SJSA1 (cell line): ENCODE data around the gene TRIM2. TPM values are rescaled to one million over a fixed set of nuclear protein-coding genes. Genes with fewer than 3 reads are reported as not detected.

ENCODE experiments used
- DNase-seq, 2 experiments: peaks; one replicate each; pipeline ENCODE4 v3.0.0-alpha.2; 2015 to 2020; ENCODE audit warnings: low spot score in 2 of 2, low read depth in 1 of 2
- H3K27ac ChIP-seq: fragments of 250-450 bp; sonication (Bioruptor Pico); 2 replicates; pipeline ENCODE4 v1.5.1; 2020; ENCODE audit warnings: mild to moderate bottlenecking, moderate library complexity
- H3K27me3 ChIP-seq: fragments of 250-450 bp; sonication (Bioruptor Pico); replicated peaks from 2 replicates; pipeline ENCODE4 v1.5.1; 2020; ENCODE audit warnings: mild to moderate bottlenecking, moderate library complexity
- H3K36me3 ChIP-seq: fragments of 250-450 bp; sonication (Bioruptor Pico); 2 replicates; pipeline ENCODE4 v1.5.1; 2020; ENCODE audit warnings: mild to moderate bottlenecking
- H3K4me1 ChIP-seq: fragments of 250-450 bp; sonication (Bioruptor Pico); replicated peaks from 2 replicates; pipeline ENCODE4 v1.6.1; 2021; ENCODE audit warnings: mild to moderate bottlenecking
- H3K4me3 ChIP-seq: fragments of 250-450 bp; sonication (Bioruptor Pico); 2 replicates; pipeline ENCODE4 v1.5.1; 2020; ENCODE audit warnings: mild to moderate bottlenecking
- H3K9me3 ChIP-seq: fragments of 250-450 bp; sonication (Bioruptor Pico); replicated peaks from 2 replicates; pipeline ENCODE4 v1.5.1; 2020; ENCODE audit warnings: mild to moderate bottlenecking
- total RNA-seq: library from RNA; depleted of rRNA; stranded (reverse); fragments of >200 nt; shearing (Covaris generic); gene quantifications from 2 replicates; pipeline ENCODE4 v1.2.3, GENCODE V29; 2014

The TRIM2 gene
- total RNA-seq, 1 experiment from 2014 or later: 22.4 TPM

DNA sequence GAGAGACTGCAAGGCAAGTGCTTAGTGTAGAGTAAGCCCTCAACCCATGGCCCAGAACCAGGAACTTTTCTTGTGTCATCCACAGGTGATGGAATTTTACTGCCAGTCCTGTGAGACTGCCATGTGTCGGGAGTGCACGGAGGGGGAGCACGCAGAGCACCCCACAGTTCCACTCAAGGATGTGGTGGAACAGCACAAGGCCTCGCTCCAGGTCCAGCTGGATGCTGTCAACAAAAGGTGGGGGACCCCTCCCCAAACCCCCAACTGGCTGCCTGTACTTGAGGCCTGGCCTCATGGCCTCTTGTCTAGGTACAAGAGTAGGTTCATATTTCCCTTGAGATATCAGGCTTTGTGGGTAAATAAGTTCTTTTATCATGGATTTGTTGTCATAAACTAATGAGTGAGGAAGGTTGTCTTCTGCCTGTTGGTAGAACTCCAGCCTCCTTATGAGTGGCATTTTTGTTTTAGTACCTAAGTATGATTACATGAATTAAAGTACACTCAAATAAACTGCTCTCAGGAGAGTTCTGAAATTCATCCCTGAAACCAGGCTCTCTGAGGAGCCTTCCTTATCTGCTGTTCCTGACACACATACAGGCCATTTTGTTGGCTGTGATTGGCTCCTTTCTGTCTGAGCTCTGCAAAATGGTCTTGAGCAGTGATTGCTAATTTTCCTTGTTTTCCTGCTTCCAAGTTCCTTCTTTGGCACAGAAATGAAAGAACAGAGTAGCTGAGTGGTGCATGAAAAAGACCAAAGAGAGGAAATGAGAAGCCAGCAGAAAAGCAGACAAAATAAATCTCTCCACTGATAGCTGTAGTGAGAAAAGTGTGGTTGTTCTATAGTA lies 88.9 kb downstream of the TRIM2 start:
- no peaks in the 10 kb centered on the region for H3K27me3 ChIP-seq
- no peak overlapping the region for H3K4me3 ChIP-seq
- H3K36me3 ChIP-seq: peaks cover 9% of the 10 kb centered on the region
- H3K4me1 ChIP-seq: peaks cover 3% of the 10 kb centered on the region; the same call in 1 of the 2 replicates
- no peak for DNase-seq
- H3K9me3 ChIP-seq: no peaks in the 10 kb centered on the region
- no peak overlapping the region for H3K27ac ChIP-seq

DNA sequence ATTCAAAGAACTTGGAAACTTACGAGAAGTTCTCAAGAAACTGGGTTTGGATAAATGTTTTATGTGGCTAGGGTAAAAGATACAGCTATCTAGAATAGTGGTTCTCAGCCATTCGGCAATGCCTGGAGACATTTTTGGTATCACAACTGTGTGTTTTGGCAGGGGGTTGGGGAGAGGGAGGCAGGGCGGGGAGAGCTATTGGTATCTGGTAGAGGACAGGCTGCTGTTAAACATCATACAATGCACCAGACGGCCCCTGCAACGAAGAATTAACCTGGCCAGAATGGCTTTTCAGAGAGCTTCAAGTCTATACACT lies 89.5 kb downstream of the TRIM2 start:
- no peak for DNase-seq
- Histone ChIP-seq H3K36me3 (peaks cover 10% of the 10 kb centered on the region), H3K4me1 (peaks cover 3% of the 10 kb centered on the region; the same call in 1 of the 2 replicates), H3K9me3 (no peaks in the 10 kb centered on the region), H3K27ac (no peak overlapping the region), H3K27me3 (no peaks in the 10 kb centered on the region), H3K4me3 (no peak overlapping the region)

DNA sequence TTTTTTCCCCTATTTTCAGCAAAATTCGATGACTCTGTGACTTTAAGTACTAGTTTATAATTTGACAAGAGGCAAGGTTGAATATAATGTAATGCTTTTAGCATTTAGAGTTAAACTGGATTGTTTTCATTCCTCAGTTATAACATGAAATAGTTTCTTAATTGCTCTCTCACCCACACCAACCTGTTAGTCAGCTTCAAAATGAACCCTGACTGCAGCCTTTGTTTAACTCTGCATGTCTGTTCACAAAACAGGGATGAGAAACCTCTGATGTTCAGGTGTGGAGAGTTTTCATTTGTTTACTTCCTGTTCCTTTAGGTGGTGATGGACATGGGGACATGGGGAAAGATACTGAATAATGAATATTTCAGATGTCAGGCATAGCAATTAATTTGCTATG lies 90.4 kb downstream of the TRIM2 start:
- peaks cover under 1% of the 10 kb centered on the region; the same call in 1 of the 2 replicates for H3K9me3 ChIP-seq
- no peaks in the 10 kb centered on the region for H3K27me3 ChIP-seq
- H3K27ac ChIP-seq: no peak overlapping the region
- no peak for DNase-seq
- H3K4me1 ChIP-seq: peaks cover 3% of the 10 kb centered on the region; the same call in 1 of the 2 replicates
- H3K36me3 ChIP-seq: peaks cover 15% of the 10 kb centered on the region
- no peak overlapping the region for H3K4me3 ChIP-seq

DNA sequence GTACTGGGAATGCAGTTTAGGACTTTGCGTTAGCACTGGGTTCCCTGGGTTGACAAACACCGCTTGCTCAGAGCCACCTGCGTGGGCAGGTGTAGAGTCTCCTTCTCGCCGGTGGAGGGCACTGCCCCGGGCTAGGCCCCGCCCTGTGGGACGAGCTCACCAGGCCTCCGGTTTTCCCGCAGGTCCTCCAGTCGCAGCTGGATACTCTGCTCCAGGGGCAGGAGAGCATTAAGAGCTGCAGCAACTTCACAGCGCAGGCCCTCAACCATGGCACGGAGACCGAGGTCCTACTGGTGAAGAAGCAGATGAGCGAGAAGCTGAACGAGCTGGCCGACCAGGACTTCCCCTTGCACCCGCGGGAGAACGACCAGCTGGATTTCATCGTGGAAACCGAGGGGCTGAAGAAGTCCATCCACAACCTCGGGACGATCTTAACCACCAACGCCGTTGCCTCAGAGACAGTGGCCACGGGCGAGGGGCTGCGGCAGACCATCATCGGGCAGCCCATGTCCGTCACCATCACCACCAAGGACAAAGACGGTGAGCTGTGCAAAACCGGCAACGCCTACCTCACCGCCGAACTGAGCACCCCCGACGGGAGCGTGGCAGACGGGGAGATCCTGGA lies 91.0 kb downstream of the TRIM2 start:
- Histone ChIP-seq H3K36me3 (peaks cover 18% of the 10 kb centered on the region), H3K9me3 (peaks cover 2% of the 10 kb centered on the region; the same call in 1 of the 2 replicates), H3K27me3 (no peaks in the 10 kb centered on the region), H3K4me1 (peaks cover 3% of the 10 kb centered on the region; the same call in 1 of the 2 replicates), H3K4me3 (no peak overlapping the region), H3K27ac (no peak overlapping the region)
- no peak for DNase-seq

- Histone ChIP-seq H3K27ac (no peak overlapping the region), H3K9me3 (peaks cover 2% of the 10 kb centered on the region; the same call in 1 of the 2 replicates), H3K4me3 (no peak overlapping the region), H3K36me3 (peaks cover 20% of the 10 kb centered on the region), H3K4me1 (peaks cover 3% of the 10 kb centered on the region; the same call in 1 of the 2 replicates), H3K27me3 (no peaks in the 10 kb centered on the region)
- DNase-seq: no peak
Measured at GRCh38 chr4:153296040-153296823, 92.0 kb downstream of the TRIM2 start.

DNA sequence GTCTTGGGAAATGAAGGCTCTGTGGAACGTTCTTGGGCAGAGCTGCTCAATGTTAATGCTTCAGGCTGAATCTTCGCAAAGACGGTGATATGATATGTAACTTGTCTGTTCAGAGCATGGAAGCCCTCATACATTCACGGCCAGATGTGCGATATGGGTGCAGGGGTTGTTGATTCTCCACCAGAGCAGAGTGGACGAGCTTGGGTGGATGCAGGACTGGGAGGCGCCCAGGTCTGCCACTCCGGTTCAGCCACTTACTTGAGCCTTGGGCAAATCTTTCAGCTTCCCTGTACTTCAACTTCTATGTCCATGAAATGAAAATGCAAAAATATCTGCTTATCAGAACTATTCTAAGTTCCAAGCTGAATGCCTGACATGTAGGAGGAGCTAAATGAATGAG lies 92.9 kb downstream of the TRIM2 start:
- DNase-seq: no peak
- H3K27ac ChIP-seq: no peak overlapping the region

GRCh38 chr4:153310793-153311192 lies 106.5 kb downstream of the TRIM2 start:
- DNase-seq: no peak
- Histone ChIP-seq H3K36me3 (no peaks in the 10 kb centered on the region), H3K27me3 (no peaks in the 10 kb centered on the region), H3K9me3 (no peaks in the 10 kb centered on the region), H3K4me3 (no peak overlapping the region), H3K4me1 (no peaks in the 10 kb centered on the region), H3K27ac (no peak overlapping the region)

More for the DNA sequence above, 92.9 kb downstream of the TRIM2 start:
- no peaks in the 10 kb centered on the region for H3K27me3 ChIP-seq
- peaks cover 14% of the 10 kb centered on the region for H3K36me3 ChIP-seq
- H3K4me1 ChIP-seq: peaks cover 3% of the 10 kb centered on the region; the same call in 1 of the 2 replicates
- H3K9me3 ChIP-seq: peaks cover 2% of the 10 kb centered on the region; the same call in 1 of the 2 replicates
- no peak overlapping the region for H3K4me3 ChIP-seq

DNA sequence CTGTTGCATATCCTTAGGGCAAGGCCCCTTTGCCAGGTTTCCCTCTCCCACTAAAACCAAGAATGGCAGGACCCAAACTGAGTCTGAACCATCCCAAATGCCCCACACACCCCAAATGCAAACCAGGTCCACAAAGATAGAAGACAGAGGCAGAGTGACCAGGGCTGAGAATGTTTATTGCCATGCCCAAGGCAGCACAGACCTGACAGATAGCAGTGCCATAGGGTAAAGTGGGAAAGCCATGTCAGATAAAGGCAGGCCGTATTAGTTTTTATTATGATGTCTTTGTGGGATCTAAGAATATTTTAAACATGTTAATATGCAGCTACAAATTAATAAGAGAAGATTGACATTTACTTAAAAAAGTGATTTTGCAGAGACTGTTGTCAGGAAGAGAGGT lies 110.7 kb downstream of the TRIM2 start:
- H3K9me3 ChIP-seq: no peaks in the 10 kb centered on the region
- H3K27ac ChIP-seq: no peak overlapping the region
- no peaks in the 10 kb centered on the region for H3K27me3 ChIP-seq
- no peak overlapping the region for H3K4me3 ChIP-seq
- no peaks in the 10 kb centered on the region for H3K36me3 ChIP-seq
- no peak for DNase-seq
- no peaks in the 10 kb centered on the region for H3K4me1 ChIP-seq

DNA sequence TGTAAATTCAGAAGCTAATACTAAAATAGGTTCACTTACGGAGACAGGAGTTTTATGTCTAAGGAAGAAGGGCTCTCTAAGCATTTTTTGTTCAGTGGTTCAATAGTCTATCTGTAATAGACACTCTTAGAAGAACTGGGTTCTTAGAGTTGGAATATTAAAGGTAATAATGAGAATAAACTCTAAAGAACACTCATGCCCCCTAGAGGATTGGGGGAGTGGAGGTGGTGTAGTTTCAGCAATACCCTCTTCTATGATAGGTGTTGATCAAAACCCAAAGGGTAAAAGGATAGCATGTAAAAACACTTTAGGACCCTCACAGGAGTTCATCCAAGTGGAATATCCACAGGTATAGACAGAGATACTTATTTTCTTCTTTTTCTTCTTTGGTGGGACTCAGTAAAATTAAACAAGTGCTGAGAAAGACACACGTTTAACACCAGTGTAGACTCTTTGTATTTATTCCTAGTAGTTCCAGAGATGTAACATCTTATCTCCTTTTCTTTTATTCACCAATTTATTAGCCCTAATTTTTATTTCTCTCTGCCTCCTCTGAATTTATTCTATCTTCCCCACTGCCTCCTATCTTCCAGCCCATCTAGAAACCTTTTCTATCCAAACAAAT lies 114.6 kb downstream of the TRIM2 start:
- Histone ChIP-seq H3K9me3 (no peaks in the 10 kb centered on the region), H3K36me3 (no peaks in the 10 kb centered on the region), H3K27me3 (no peaks in the 10 kb centered on the region), H3K4me1 (peaks cover 7% of the 10 kb centered on the region), H3K27ac (no peak overlapping the region), H3K4me3 (no peak overlapping the region)
- peak in 1 of 2 experiments; percentile 42 for DNase-seq

DNA sequence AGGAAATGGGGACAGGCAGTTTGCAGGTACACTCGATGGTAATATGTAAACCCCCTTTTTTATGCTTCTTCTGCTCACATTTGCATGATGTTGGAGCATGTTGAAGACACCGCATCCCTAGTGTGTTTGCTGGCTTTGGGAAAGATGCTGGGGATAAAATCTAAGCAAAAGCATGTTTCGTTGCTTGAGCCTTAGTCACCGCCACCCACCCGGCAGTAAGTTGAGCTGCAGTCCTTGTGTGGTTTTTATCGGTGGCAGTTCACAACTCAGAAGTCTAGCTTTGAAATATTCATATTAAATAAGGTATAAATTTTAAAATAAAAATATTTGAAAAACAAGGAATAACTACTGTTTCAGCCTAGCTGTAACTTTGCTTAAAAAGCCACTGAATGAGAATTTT lies 118.5 kb downstream of the TRIM2 start:
- Histone ChIP-seq H3K27me3 (no peaks in the 10 kb centered on the region), H3K9me3 (no peaks in the 10 kb centered on the region), H3K4me1 (peaks cover 11% of the 10 kb centered on the region), H3K4me3 (no peak overlapping the region), H3K27ac (no peak overlapping the region), H3K36me3 (no peaks in the 10 kb centered on the region)
- no peak for DNase-seq

DNA sequence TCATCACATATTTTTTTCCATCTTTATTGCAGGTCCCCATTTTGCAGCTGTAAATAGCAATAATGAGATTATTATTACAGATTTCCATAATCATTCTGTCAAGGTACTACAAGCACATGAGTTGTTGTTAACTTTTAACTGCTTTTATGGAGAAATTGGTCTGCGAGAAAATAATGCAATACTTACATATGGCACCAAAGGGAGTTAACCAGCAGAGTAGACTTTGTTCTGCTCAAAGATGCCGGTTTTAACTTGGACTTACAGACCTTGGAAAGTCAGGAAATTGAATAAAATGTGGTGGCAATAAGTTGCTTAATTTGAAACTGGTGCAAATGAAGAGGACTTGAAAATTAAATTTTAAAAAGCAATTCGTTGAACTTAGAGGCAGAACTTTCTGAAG lies 119.8 kb downstream of the TRIM2 start:
- Histone ChIP-seq H3K4me3 (no peak overlapping the region), H3K36me3 (no peaks in the 10 kb centered on the region), H3K4me1 (peaks cover 11% of the 10 kb centered on the region), H3K9me3 (no peaks in the 10 kb centered on the region), H3K27ac (no peak overlapping the region), H3K27me3 (no peaks in the 10 kb centered on the region)
- DNase-seq: no peak

DNA sequence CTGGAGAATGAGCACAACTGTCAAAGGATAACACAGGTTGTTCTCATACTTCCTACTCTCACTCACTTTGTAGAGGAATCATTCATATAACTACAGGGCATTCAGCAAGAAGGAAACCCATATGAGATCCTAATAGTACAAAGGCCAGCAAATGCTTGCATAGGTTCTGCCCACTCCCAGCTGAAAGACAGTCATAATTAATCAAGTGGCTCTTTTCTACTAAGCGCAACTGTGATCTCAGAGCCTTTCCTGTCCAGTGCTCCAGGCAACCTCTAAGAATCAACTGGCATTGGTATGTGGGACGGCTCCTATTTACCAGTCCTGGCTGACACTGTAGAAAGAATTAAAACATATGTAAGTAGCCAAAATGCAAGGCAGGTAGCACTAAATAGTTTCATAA lies 121.3 kb downstream of the TRIM2 start:
- peaks cover 11% of the 10 kb centered on the region for H3K4me1 ChIP-seq
- no peaks in the 10 kb centered on the region for H3K9me3 ChIP-seq
- H3K36me3 ChIP-seq: no peaks in the 10 kb centered on the region
- H3K27me3 ChIP-seq: no peaks in the 10 kb centered on the region
- H3K27ac ChIP-seq: no peak overlapping the region
- no peak for DNase-seq
- H3K4me3 ChIP-seq: no peak overlapping the region

- no peaks in the 10 kb centered on the region for H3K9me3 ChIP-seq
- no peak overlapping the region for H3K4me3 ChIP-seq
- no peaks in the 10 kb centered on the region for H3K36me3 ChIP-seq
- H3K27me3 ChIP-seq: no peaks in the 10 kb centered on the region
- H3K4me1 ChIP-seq: peaks cover 11% of the 10 kb centered on the region
- DNase-seq: no peak
- no peak overlapping the region for H3K27ac ChIP-seq
Measured at GRCh38 chr4:153326513-153326912, 122.3 kb downstream of the TRIM2 start.
